ENCODE measurements around the gene VSX2.

DNA sequence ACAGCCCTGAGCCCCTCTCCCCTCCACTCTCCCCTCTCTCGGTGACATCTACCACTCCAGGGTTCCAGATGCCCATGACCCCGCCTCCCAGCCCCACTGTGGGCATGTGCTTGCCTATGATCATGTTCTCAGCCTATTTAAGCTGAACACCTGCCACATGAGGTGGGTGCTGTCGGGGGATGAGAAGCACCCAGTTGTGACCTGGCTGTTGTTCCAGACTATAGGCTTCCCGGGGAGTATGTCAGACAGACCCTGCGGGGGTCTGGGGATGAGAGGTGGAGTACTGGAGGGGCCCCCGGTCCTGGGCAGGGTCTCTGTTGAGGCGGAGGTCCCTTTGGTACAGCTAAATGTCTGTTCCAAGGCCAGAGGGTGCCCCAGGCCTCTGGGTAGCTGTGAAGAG is 6.0 kb downstream of the VSX2 start:
- TF ChIP-seq ZFP36 (IDR thresholded peaks at IDR 0.05; ENCODE audit: borderline replicate concordance, partially characterized antibody) (no peak), POLR2A (IDR thresholded peaks at IDR 0.05; ENCODE audit: low read length) (no peak), FOXS1 (CRISPR knock-in tag; IDR thresholded peaks at IDR 0.05) (no peak), ZSCAN20 (CRISPR knock-in tag; IDR thresholded peaks at IDR 0.05) (no peak), HDAC2 (IDR thresholded peaks at IDR 0.05) (no peak), CBX8 (IDR thresholded peaks at IDR 0.05) (no peak), JUN (IDR thresholded peaks at IDR 0.05) (no peak), RCOR1 (IDR thresholded peaks at IDR 0.05; ENCODE audit: low read depth, low read length) (no peak), EP300 (IDR thresholded peaks at IDR 0.05) (no peak)
- TF ChIP-seq, protein P1, sequence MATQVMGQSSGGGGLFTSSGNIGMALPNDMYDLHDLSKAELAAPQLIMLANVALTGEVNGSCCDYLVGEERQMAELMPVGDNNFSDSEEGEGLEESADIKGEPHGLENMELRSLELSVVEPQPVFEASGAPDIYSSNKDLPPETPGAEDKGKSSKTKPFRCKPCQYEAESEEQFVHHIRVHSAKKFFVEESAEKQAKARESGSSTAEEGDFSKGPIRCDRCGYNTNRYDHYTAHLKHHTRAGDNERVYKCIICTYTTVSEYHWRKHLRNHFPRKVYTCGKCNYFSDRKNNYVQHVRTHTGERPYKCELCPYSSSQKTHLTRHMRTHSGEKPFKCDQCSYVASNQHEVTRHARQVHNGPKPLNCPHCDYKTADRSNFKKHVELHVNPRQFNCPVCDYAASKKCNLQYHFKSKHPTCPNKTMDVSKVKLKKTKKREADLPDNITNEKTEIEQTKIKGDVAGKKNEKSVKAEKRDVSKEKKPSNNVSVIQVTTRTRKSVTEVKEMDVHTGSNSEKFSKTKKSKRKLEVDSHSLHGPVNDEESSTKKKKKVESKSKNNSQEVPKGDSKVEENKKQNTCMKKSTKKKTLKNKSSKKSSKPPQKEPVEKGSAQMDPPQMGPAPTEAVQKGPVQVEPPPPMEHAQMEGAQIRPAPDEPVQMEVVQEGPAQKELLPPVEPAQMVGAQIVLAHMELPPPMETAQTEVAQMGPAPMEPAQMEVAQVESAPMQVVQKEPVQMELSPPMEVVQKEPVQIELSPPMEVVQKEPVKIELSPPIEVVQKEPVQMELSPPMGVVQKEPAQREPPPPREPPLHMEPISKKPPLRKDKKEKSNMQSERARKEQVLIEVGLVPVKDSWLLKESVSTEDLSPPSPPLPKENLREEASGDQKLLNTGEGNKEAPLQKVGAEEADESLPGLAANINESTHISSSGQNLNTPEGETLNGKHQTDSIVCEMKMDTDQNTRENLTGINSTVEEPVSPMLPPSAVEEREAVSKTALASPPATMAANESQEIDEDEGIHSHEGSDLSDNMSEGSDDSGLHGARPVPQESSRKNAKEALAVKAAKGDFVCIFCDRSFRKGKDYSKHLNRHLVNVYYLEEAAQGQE (IDR thresholded peaks at IDR 0.05): no peak
- TF ChIP-seq, protein P2, sequence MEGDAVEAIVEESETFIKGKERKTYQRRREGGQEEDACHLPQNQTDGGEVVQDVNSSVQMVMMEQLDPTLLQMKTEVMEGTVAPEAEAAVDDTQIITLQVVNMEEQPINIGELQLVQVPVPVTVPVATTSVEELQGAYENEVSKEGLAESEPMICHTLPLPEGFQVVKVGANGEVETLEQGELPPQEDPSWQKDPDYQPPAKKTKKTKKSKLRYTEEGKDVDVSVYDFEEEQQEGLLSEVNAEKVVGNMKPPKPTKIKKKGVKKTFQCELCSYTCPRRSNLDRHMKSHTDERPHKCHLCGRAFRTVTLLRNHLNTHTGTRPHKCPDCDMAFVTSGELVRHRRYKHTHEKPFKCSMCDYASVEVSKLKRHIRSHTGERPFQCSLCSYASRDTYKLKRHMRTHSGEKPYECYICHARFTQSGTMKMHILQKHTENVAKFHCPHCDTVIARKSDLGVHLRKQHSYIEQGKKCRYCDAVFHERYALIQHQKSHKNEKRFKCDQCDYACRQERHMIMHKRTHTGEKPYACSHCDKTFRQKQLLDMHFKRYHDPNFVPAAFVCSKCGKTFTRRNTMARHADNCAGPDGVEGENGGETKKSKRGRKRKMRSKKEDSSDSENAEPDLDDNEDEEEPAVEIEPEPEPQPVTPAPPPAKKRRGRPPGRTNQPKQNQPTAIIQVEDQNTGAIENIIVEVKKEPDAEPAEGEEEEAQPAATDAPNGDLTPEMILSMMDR (IDR thresholded peaks at IDR 0.05): no peak

All from A549 (cell line).